Measurements from ENCODE around the gene IGDCC3. TPM values are rescaled to one million over a fixed set of nuclear protein-coding genes. Genes with fewer than 3 reads are reported as not detected.

Gene IGDCC3
- total RNA-seq, 6 experiments from 2014 or later = not detected

DNA sequence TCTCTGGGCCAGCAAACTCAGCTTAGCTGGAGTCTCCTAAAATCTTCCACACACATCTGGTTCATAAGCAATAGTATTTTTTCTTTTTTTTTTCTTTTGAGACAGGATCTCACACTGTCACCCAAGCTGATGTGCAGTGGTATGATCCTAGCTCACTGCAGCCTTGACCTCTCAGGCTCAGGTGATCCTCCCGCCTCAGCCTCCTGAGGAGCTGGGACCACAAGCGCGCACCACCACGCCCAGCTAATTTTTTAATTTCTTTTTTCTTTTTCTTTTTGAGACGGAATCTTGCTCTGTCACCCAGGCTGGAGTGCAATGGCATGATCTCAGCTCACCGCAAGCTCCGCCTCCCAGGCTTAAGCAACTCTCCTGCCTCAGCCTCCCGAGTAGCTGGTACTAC, 39.0 kb downstream of the IGDCC3 start:
- Mint-ChIP-seq H3K4me1 (ENCODE audit: low read depth) (no peaks in the 10 kb centered on the region), H3K27me3 (ENCODE audit: insufficient read depth) (peaks cover 50% of the 10 kb centered on the region), H3K27ac (no peak overlapping the region), H3K4me3 (no peak overlapping the region), H3K9me3 (no peaks in the 10 kb centered on the region), H3K36me3 (ENCODE audit: low read depth) (no peaks in the 10 kb centered on the region)
- TF ChIP-seq CTCF (IDR thresholded peaks at IDR 0.05) = no peak
- DNase-seq = no peak

DNA sequence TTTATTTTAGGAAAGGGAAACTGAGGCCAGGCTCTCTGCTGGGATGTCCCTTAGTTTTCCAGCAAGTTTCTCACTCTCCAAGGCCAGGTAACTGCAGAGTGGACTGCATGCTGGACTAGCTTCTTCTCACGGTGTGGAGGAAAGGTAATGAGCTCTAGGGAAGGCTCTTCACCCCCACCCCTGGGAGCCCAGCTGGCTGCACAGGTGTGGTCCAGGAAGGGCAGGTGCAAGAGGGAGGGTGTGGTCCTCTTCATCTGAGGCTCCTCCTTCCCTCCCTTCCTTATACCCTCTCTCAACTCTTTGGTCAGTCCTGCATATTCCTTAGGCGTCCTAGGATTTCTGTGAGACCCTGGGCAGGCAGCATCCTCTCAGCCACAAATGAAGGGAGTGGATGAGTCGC, 39.4 kb downstream of the IGDCC3 start:
- Mint-ChIP-seq H3K4me1 (ENCODE audit: low read depth) (no peaks in the 10 kb centered on the region), H3K4me3 (no peak overlapping the region), H3K27me3 (ENCODE audit: insufficient read depth) (peaks cover 47% of the 10 kb centered on the region), H3K36me3 (ENCODE audit: low read depth) (no peaks in the 10 kb centered on the region), H3K27ac (no peak overlapping the region), H3K9me3 (no peaks in the 10 kb centered on the region)
- DNase-seq = no peak
- no peak for TF ChIP-seq CTCF (IDR thresholded peaks at IDR 0.05)

- Mint-ChIP-seq H3K27me3 (ENCODE audit: insufficient read depth) (peaks cover 40% of the 10 kb centered on the region), H3K27ac (no peak overlapping the region), H3K4me3 (no peak overlapping the region), H3K9me3 (no peaks in the 10 kb centered on the region), H3K36me3 (ENCODE audit: low read depth) (no peaks in the 10 kb centered on the region), H3K4me1 (ENCODE audit: low read depth) (no peaks in the 10 kb centered on the region)
- no peak for TF ChIP-seq CTCF (IDR thresholded peaks at IDR 0.05)
- DNase-seq = no peak
Measured at GRCh38 chr15:65337436-65338070, 40.2 kb downstream of the IGDCC3 start.

DNA sequence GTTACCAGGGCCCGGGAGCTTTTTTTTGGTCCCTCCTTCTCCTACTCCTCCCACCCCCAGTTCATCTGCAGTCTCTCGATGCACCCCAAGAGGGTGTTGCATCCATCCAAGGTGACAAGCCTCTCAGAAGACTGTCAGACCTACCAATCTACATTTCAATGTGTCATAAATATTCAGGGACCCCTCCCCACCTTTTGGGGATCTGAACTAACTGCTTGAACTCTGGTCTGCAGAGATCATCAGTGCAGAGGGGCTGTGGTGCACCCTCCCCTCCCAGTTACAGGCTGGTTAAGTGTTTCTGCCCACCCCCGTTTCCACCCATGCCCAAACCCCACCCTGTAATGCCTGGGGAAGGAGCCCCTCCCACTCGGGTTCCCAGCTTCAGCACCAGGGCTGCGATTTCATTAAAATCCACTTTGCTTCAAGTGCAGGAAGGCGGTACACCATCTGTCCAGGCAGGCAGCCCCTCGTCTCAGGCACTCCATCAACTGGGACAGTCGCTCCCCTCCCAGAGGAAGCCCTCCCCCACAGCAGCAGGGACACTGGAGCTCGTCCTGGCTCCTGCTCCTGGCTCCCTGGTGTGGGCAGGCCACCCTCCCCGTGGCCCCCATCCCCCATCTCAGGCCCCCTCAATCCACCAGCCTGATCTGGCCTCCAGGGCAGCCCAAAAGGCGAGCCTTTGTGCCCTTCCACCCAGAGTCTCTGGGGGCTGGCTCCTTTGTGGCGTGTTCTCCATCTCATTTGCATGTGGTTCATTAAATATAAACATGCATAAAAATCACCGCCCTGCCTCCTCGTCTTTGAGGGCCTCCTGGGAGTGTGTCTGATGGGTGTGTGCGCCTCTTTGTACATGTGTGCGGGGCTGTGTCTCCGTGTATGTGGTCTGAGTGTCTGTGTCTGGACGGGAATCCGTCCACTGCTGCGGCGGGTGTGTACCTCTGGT, 41.0 kb downstream of the IGDCC3 start:
- H3K9me3 Mint-ChIP-seq = no peaks in the 10 kb centered on the region
- H3K4me1 Mint-ChIP-seq (ENCODE audit: low read depth) = no peaks in the 10 kb centered on the region
- peaks cover 37% of the 10 kb centered on the region for H3K27me3 Mint-ChIP-seq (ENCODE audit: insufficient read depth)
- no peak for DNase-seq
- no peak for TF ChIP-seq CTCF (IDR thresholded peaks at IDR 0.05)
- no peaks in the 10 kb centered on the region for H3K36me3 Mint-ChIP-seq (ENCODE audit: low read depth)
- H3K4me3 Mint-ChIP-seq = no peak overlapping the region
- H3K27ac Mint-ChIP-seq = no peak overlapping the region

GRCh38 chr15:65335278-65336055, 42.3 kb downstream of the IGDCC3 start:
- no peak overlapping the region for H3K4me3 Mint-ChIP-seq
- no peaks in the 10 kb centered on the region for H3K4me1 Mint-ChIP-seq (ENCODE audit: low read depth)
- H3K9me3 Mint-ChIP-seq = no peaks in the 10 kb centered on the region
- H3K27me3 Mint-ChIP-seq (ENCODE audit: insufficient read depth) = peaks cover 33% of the 10 kb centered on the region
- H3K27ac Mint-ChIP-seq = no peak overlapping the region
- no peak for DNase-seq
- TF ChIP-seq CTCF (IDR thresholded peaks at IDR 0.05) = no peak
- no peaks in the 10 kb centered on the region for H3K36me3 Mint-ChIP-seq (ENCODE audit: low read depth)

Data from HFFc6 (cell line).